Sigmoid colon (tissue), 4 donors: Measurements from ENCODE around the gene NEUROD1.

Source experiments
- EP300 ChIP-seq, 4 donors: sonication (generic); formaldehyde crosslinking; IDR thresholded peaks; one replicate each; pipeline ENCODE4 v1.6.1; 2017; ENCODE audit warnings: antibody characterized with exemption in 4 of 4
- POLR2AphosphoS5 ChIP-seq, 4 donors: sonication (generic); formaldehyde crosslinking; IDR thresholded peaks; one replicate each; pipeline ENCODE4 v1.6.1; 2017; ENCODE audit warnings: antibody characterized with exemption in 4 of 4
- TF ChIP-seq, protein P1 (sequence below), 4 experiments: fragments of 450-650 bp in 3 of 4; fragments of 200-600 bp in 1 of 4; IDR thresholded peaks; one replicate each; pipeline ENCODE4 v1.5.1; 2016 to 2019; ENCODE audit warnings: antibody characterized with exemption in 4 of 4, mild to moderate bottlenecking in 3 of 4, moderate library complexity in 2 of 4

DNA sequence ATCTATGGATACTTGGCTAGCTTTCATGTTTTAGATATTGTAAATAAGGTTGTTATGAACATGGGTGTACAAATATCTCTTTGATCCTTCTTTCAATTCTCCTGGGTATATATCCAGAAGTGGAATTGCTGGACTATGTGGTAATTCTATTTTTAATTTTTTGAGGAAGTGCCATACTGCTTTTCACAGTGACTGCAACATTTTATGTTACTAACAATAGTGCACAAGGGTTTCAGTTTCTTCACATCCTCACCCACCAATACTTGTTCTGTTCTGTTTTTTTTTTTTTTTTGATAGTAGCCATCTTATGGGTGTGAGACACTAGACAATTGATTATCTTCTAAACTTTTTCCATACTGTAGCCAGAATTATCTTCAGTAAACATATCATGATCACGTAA is 17.3 kb upstream of the NEUROD1 start:
- TF ChIP-seq EP300 (IDR thresholded peaks at IDR 0.05) (no peak), POLR2AphosphoS5 (IDR thresholded peaks at IDR 0.05) (no peak)
- TF ChIP-seq, protein P1, sequence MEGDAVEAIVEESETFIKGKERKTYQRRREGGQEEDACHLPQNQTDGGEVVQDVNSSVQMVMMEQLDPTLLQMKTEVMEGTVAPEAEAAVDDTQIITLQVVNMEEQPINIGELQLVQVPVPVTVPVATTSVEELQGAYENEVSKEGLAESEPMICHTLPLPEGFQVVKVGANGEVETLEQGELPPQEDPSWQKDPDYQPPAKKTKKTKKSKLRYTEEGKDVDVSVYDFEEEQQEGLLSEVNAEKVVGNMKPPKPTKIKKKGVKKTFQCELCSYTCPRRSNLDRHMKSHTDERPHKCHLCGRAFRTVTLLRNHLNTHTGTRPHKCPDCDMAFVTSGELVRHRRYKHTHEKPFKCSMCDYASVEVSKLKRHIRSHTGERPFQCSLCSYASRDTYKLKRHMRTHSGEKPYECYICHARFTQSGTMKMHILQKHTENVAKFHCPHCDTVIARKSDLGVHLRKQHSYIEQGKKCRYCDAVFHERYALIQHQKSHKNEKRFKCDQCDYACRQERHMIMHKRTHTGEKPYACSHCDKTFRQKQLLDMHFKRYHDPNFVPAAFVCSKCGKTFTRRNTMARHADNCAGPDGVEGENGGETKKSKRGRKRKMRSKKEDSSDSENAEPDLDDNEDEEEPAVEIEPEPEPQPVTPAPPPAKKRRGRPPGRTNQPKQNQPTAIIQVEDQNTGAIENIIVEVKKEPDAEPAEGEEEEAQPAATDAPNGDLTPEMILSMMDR (IDR thresholded peaks at IDR 0.05) = no peak
